Measurements from ENCODE around the gene COL2A1. TPM values are rescaled to one million over a fixed set of nuclear protein-coding genes. Genes with fewer than 3 reads are reported as not detected.

Gene COL2A1
- total and polyA plus RNA-seq, 2 donors (not counting 3 experiments of a cell fraction or from before 2014, with no cell fraction given) = not detected

DNA sequence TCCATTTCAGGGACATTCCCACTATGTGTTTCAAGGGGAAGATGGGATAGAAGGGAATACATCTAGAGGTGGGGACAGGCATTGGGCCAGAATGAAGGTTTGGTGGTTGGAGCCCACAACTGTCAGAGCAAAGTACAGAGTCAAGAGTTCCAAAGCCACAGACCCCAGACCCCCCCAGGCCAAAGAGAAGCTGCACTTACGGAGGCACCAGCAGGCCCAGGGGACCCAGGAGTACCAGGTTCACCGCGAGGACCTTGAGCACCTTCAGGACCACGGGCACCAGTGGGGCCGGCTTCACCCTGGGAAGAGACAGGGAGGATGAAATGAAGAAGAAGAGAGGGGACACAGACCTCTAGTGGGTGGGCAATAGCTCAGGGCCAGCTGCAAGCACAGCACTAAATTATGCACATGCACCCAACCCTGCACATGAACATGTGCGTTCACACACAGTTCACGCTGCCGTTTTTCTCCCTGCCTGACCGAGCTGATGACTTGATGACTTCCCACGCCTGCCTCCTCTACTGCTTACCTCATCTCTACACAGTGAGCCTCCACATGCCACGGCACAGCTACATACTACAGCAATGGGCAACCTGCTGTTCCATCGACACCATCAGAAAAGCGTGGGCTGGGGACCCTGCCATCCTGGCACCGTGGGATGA, 16.7 kb downstream of the COL2A1 start:
- intact Hi-C loops (cut with micrococcal nuclease) = no loop called here

More for the DNA sequence above, 16.7 kb downstream of the COL2A1 start:
- Histone ChIP-seq H3K27me3 (ENCODE audit: control insufficient read depth in 2 of 2, insufficient read depth in 2 of 2, low read length in 2 of 2) (no peaks in the 10 kb centered on the region), H2AFZ (ENCODE audit: low read depth, low read length) (no peak overlapping the region), H3K9me1 (replicated peaks; ENCODE audit: control insufficient read depth, extremely low read depth, insufficient read depth, low read length) (no peaks in the 10 kb centered on the region), H3K4me1 (ENCODE audit: control insufficient read depth, extremely low read depth, insufficient read depth, low read length) (no peaks in the 10 kb centered on the region), H3K4me3 (replicated peaks in 1 of 3; ENCODE audit: insufficient read depth in 1 of 3, low read depth in 1 of 3, low read length in 3 of 3) (no peak overlapping the region), H3K36me3 (ENCODE audit: control insufficient read depth in 2 of 2, extremely low read depth in 1 of 2, insufficient read depth in 2 of 2, low read length in 2 of 2) (no peaks in the 10 kb centered on the region), H3K4me2 (ENCODE audit: insufficient read depth, low read length) (no peak overlapping the region), H3K9me3 (replicated peaks; ENCODE audit: control insufficient read depth, insufficient read depth, low read length) (no peaks in the 10 kb centered on the region), H3K79me2 (ENCODE audit: control insufficient read depth, insufficient read depth, low read length) (no peaks in the 10 kb centered on the region), H3K9ac (replicated peaks; ENCODE audit: extremely low read depth, insufficient read depth, low read length) (no peak overlapping the region), H3K27ac (ENCODE audit: insufficient read depth, low read depth, low read length) (no peak overlapping the region), H4K20me1 (replicated peaks; ENCODE audit: control insufficient read depth, extremely low read depth, insufficient read depth, low read length) (no peaks in the 10 kb centered on the region)
- FAIRE-seq (no peak), DNase-seq (ENCODE audit: low read depth, low spot score) (no peak)
- ChIA-PET POLR2A (no interaction called here), CTCF (no interaction called here)
- no TSS peak for BruUV-seq (replicated peaks)
- TF ChIP-seq GATA2 (IDR thresholded peaks at IDR 0.05; ENCODE audit: insufficient read depth, insufficient read length, low read depth, low read length) = no peak
- no peak for TF ChIP-seq EZH2 (IDR thresholded peaks at IDR 0.05; ENCODE audit: borderline replicate concordance, low read depth, low read length, severe bottlenecking)
- TF ChIP-seq JUN (IDR thresholded peaks at IDR 0.05; ENCODE audit: borderline replicate concordance, insufficient read depth, insufficient read length, low read depth) = no peak
- no peak for TF ChIP-seq POLR2A (IDR thresholded peaks at IDR 0.05; ENCODE audit: low read depth, low read length)
- TF ChIP-seq, protein P1, sequence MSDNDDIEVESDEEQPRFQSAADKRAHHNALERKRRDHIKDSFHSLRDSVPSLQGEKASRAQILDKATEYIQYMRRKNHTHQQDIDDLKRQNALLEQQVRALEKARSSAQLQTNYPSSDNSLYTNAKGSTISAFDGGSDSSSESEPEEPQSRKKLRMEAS (IDR thresholded peaks at IDR 0.05; ENCODE audit: insufficient read depth, insufficient read length) = no peak
- no peak for TF ChIP-seq MYC (IDR thresholded peaks at IDR 0.05; ENCODE audit: low read depth, low read length)
- TF ChIP-seq, protein P2, sequence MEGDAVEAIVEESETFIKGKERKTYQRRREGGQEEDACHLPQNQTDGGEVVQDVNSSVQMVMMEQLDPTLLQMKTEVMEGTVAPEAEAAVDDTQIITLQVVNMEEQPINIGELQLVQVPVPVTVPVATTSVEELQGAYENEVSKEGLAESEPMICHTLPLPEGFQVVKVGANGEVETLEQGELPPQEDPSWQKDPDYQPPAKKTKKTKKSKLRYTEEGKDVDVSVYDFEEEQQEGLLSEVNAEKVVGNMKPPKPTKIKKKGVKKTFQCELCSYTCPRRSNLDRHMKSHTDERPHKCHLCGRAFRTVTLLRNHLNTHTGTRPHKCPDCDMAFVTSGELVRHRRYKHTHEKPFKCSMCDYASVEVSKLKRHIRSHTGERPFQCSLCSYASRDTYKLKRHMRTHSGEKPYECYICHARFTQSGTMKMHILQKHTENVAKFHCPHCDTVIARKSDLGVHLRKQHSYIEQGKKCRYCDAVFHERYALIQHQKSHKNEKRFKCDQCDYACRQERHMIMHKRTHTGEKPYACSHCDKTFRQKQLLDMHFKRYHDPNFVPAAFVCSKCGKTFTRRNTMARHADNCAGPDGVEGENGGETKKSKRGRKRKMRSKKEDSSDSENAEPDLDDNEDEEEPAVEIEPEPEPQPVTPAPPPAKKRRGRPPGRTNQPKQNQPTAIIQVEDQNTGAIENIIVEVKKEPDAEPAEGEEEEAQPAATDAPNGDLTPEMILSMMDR (IDR thresholded peaks at IDR 0.05; ENCODE audit: extremely low read depth in 1 of 2, insufficient read depth in 1 of 2, low read depth in 1 of 2, low read length in 2 of 2) = no peak
- TF ChIP-seq POLR2AphosphoS5 (IDR thresholded peaks at IDR 0.05; ENCODE audit: insufficient read depth, low read depth, low read length) = no peak
- TF ChIP-seq FOS (IDR thresholded peaks at IDR 0.05; ENCODE audit: borderline replicate concordance, insufficient read depth, low read length) = no peak
- dilution Hi-C loops (cut with MboI; ENCODE audit: extremely low pct_ligation_motif_present, low sequenced_read_pairs) = no loop called here

Data from endothelial cell of umbilical vein (primary cell).